H1 (cell line): ENCODE data around the gene SNX30. TPM values are rescaled to one million over a fixed set of nuclear protein-coding genes. Genes with fewer than 3 reads are reported as not detected.

Source experiments
- CHD1 ChIP-seq: IDR thresholded peaks from 2 replicates; pipeline ENCODE4 v1.6.1; 2012; ENCODE audit warnings: low read depth, low read length, improper control_type of control experiment
- EZH2 ChIP-seq: fragments of 200-600 bp; sonication (generic); IDR thresholded peaks from 2 replicates; pipeline ENCODE4 v1.7.1; 2012; ENCODE audit warnings: low read depth, mild to moderate bottlenecking, moderate library complexity, low read length, inconsistent platforms; ENCODE audit not compliant: severe bottlenecking
- RXRA ChIP-seq: IDR thresholded peaks from 2 replicates; pipeline ENCODE4 v1.6.1; 2011; ENCODE audit warnings: low read depth, mild to moderate bottlenecking, low read length, moderate library complexity; ENCODE audit not compliant: insufficient read depth
- polyA plus RNA-seq, 7 experiments: library from polyadenylated mRNA; depleted of rRNA in 3 of 7; stranded (reverse) in 5 of 7; unstranded in 2 of 7; fragments of >200 nt in 5 of 7; fragments of 200-250 nt in 2 of 7; gene quantifications; 1 replicate in 5 of 7; 2 replicates in 1 of 7; 4 replicates in 1 of 7; pipeline versions ENCODE4 v1.2.1 to v1.2.3, GENCODE V29; 2011 to 2013; ENCODE audit warnings: missing spikeins in 2 of 7, mixed read lengths in 2 of 7
- total RNA-seq: library from RNA; stranded (reverse); fragmentation: NEBNext Ultra II Directional; extraction: Animal tissue kit (Norgen Biotek cat#: 25700); gene quantifications from 2 replicates; pipeline ENCODE4 v1.2.1, GENCODE V29; 2021

Gene SNX30
- total and polyA plus RNA-seq, 2 of the 8 experiments (the other 6 are each of a cell fraction or from before 2014, with no cell fraction given): 4.0 to 12.2 TPM

DNA sequence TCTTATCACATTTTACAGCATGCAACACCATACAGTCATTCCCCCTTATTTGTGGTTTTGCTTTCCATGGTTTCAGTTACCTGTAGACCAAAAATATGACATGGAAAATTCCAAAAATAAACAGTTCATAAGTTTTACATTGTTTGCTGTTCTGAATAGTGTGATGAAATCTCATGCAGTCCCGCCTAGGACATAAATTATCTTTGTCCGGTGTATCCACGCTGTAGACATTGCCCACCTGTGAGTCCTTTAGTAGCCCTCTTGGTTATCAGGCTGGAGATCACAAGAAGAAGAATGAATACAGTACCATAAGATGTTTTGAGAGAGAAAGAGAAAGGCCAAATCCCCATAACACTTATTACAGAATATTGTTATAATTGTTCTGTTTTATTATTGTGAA, 72.1 kb downstream of the SNX30 start (continued):
- TF ChIP-seq EZH2 (no peak), CHD1 (no peak), RXRA (no peak)
